CD4-positive, CD25-positive, alpha-beta regulatory T cell (primary cell): ENCODE results near the gene FXYD6. TPM values are rescaled to one million over a fixed set of nuclear protein-coding genes. Genes with fewer than 3 reads are reported as not detected.
A peak's percentile ranks its signal among the peaks of the same experiment; 100 is the strongest.

Experiments used
- ATAC-seq, 2 donors: fragments of 150-1000 bp; cut with Tn5 transposase; one replicate each; pipeline ENCODE4 v1.10.0; 2021; ENCODE audit warnings: low read depth in 2 of 2, moderate number of reproducible peaks in 2 of 2, moderate library complexity in 1 of 2
- DNase-seq, 3 donors: peaks; one replicate each; pipeline versions ENCODE4 v3.0.0 to v3.0.0-alpha.2; 2012 to 2022; ENCODE audit warnings: mixed read lengths in 1 of 3
- H3K27ac ChIP-seq: one replicate; pipeline ENCODE4 v1.7.0; 2013; ENCODE audit warnings: mild to moderate bottlenecking, low read length; ENCODE audit not compliant: insufficient read depth, poor library complexity, severe bottlenecking
- H3K27me3 ChIP-seq: one replicate; pipeline ENCODE4 v1.7.0; 2013; ENCODE audit warnings: low read length; ENCODE audit not compliant: control insufficient read depth, insufficient read depth
- H3K36me3 ChIP-seq: one replicate; pipeline ENCODE4 v1.7.0; 2013; ENCODE audit warnings: mild to moderate bottlenecking, low read length, moderate library complexity; ENCODE audit not compliant: control insufficient read depth, insufficient read depth
- H3K4me1 ChIP-seq: 2 replicates; pipeline ENCODE4 v1.7.0; 2013; ENCODE audit warnings: mild to moderate bottlenecking, low read length; ENCODE audit not compliant: insufficient read depth, control insufficient read depth, poor library complexity, severe bottlenecking
- H3K4me3 ChIP-seq: one replicate; pipeline ENCODE4 v1.7.0; 2013; ENCODE audit warnings: low read depth, mild to moderate bottlenecking, low read length, moderate library complexity
- H3K9me3 ChIP-seq, 2 experiments: 1 replicate in 1 of 2; 2 replicates in 1 of 2; pipeline ENCODE4 v1.7.0; 2013; ENCODE audit warnings: low read length in 2 of 2, mild to moderate bottlenecking in 1 of 2, moderate library complexity in 1 of 2; ENCODE audit not compliant: control insufficient read depth in 2 of 2
- H3K27ac Mint-ChIP-seq, 3 donors: one replicate each; pipeline ENCODE4 v1.8.0; 2020 to 2022; ENCODE audit warnings: mild to moderate bottlenecking in 3 of 3, mixed read lengths in 3 of 3, moderate library complexity in 2 of 3
- H3K27me3 Mint-ChIP-seq: one replicate; pipeline ENCODE4 v1.8.0; 2022; ENCODE audit warnings: mild to moderate bottlenecking, mixed read lengths
- H3K36me3 Mint-ChIP-seq: one replicate; pipeline ENCODE4 v1.8.0; 2020; ENCODE audit warnings: mixed read lengths
- H3K4me1 Mint-ChIP-seq, 4 donors: one replicate each; pipeline ENCODE4 v1.8.0; 2020 to 2022; ENCODE audit warnings: mixed read lengths in 4 of 4, mild to moderate bottlenecking in 1 of 4
- H3K4me3 Mint-ChIP-seq, 4 donors: one replicate each; pipeline ENCODE4 v1.8.0; 2020 to 2022; ENCODE audit warnings: mild to moderate bottlenecking in 4 of 4, mixed read lengths in 4 of 4, moderate library complexity in 3 of 4
- H3K9me3 Mint-ChIP-seq, 7 donors: one replicate each; pipeline ENCODE4 v1.8.0; 2020 to 2022; ENCODE audit warnings: mixed read lengths in 7 of 7, mild to moderate bottlenecking in 3 of 7, moderate library complexity in 2 of 7
- polyA plus RNA-seq, 4 donors: library from polyadenylated mRNA; unstranded; fragments of 300-500 nt; fragmentation: Illumina TruSeq; gene quantifications; one replicate each; pipeline ENCODE4 v1.2.3, GENCODE V29; 2021
- total RNA-seq: library from RNA; stranded (reverse); gene quantifications from one replicate; pipeline ENCODE4 v1.2.3, GENCODE V29; 2022

The FXYD6 gene
- total and polyA plus RNA-seq, 5 donors from 2014 or later = not detected

GRCh38 chr11:117879516-117880480, 3.3 kb upstream of the FXYD6 start:
- Histone ChIP-seq H3K9me3 (no peaks in the 10 kb centered on the region), H3K27ac (no peak overlapping the region), H3K27me3 (peaks cover 29% of the 10 kb centered on the region), H3K4me1 (peaks cover 20% of the 10 kb centered on the region), H3K36me3 (no peaks in the 10 kb centered on the region), H3K4me3 (no peak overlapping the region)
- peaks cover 85% of the 10 kb centered on the region for H3K27me3 Mint-ChIP-seq
- ATAC-seq = no peak
- peaks cover 3% of the 10 kb centered on the region for H3K36me3 Mint-ChIP-seq
- no peak overlapping the region for H3K27ac Mint-ChIP-seq
- no peaks in the 10 kb centered on the region for H3K9me3 Mint-ChIP-seq
- H3K4me3 Mint-ChIP-seq = peak overlapping the region in 1 of 4 donors; percentile 36
- H3K4me1 Mint-ChIP-seq = peaks cover 0 to 26% (median 14%) of the 10 kb centered on the region in 4 donors
- DNase-seq = no peak

- ATAC-seq (no peak), DNase-seq (no peak)
- Mint-ChIP-seq H3K27ac (no peak overlapping the region), H3K27me3 (peaks cover 90% of the 10 kb centered on the region), H3K36me3 (peaks cover 3% of the 10 kb centered on the region), H3K9me3 (no peaks in the 10 kb centered on the region), H3K4me1 (peaks cover 0 to 29% (median 16%) of the 10 kb centered on the region in 4 donors), H3K4me3 (no peak overlapping the region)
- H3K27me3 ChIP-seq = peaks cover 33% of the 10 kb centered on the region
- no peaks in the 10 kb centered on the region for H3K36me3 ChIP-seq
- no peak overlapping the region for H3K27ac ChIP-seq
- no peak overlapping the region for H3K4me3 ChIP-seq
- H3K9me3 ChIP-seq = no peaks in the 10 kb centered on the region
- H3K4me1 ChIP-seq = peaks cover 28% of the 10 kb centered on the region
These were observed 2.5 kb upstream of the FXYD6 start for GRCh38 chr11:117878939-117879475.

DNA sequence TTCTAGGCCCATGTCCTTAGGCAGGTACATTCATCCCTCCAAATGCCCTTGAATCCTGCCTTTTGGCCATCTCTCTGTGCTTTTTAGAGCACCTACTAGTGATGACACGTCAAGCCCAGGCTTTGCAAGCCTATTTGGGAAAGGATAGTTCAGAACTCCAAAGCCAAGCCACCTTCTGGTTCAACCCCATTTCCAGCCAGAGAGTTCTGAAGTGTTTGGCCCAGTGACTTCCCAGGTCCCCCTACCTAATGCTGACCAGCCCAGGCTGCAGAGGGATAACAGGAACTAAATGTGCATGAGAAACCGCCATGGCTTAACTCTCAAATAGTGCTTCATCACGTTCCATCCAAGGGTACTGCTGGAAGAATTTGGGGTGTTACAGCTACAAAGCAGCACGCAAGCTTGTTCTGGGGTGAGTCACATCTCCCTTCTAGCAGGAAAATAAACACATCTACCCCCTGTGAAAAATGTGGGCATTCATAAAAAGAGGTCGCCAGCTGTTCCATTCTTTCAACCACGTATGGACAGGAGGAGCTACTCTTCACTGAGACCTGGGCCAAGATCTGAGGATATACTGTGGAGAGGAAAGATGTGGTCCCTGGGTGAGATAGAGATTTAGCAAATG, 2.0 kb upstream of the FXYD6 start:
- Mint-ChIP-seq H3K27ac (no peak overlapping the region), H3K4me3 (peak overlapping the region in 1 of 4 donors; percentile 39), H3K36me3 (peaks cover 3% of the 10 kb centered on the region), H3K9me3 (no peaks in the 10 kb centered on the region), H3K4me1 (peaks cover 0 to 31% (median 17%) of the 10 kb centered on the region in 4 donors), H3K27me3 (peaks cover 88% of the 10 kb centered on the region)
- Histone ChIP-seq H3K4me3 (no peak overlapping the region), H3K27ac (no peak overlapping the region), H3K4me1 (peaks cover 29% of the 10 kb centered on the region), H3K9me3 (no peaks in the 10 kb centered on the region), H3K36me3 (no peaks in the 10 kb centered on the region), H3K27me3 (peaks cover 37% of the 10 kb centered on the region)
- ATAC-seq (no peak), DNase-seq (no peak)

GRCh38 chr11:117877120-117877784, 794 bp upstream of the FXYD6 start:
- peaks cover 85% of the 10 kb centered on the region for H3K27me3 Mint-ChIP-seq
- Histone ChIP-seq H3K36me3 (no peaks in the 10 kb centered on the region), H3K4me1 (peaks cover 29% of the 10 kb centered on the region), H3K27me3 (peaks cover 40% of the 10 kb centered on the region), H3K4me3 (no peak overlapping the region), H3K27ac (no peak overlapping the region), H3K9me3 (no peaks in the 10 kb centered on the region)
- H3K4me3 Mint-ChIP-seq = peak overlapping the region; percentile 18 to 89 (median 62)
- H3K27ac Mint-ChIP-seq = no peak overlapping the region
- H3K9me3 Mint-ChIP-seq = peaks cover 0 to under 1% (median 0%) of the 10 kb centered on the region in 7 donors
- no peak for DNase-seq
- peaks cover 0 to 34% (median 22%) of the 10 kb centered on the region in 4 donors for H3K4me1 Mint-ChIP-seq
- no peak for ATAC-seq
- H3K36me3 Mint-ChIP-seq = peaks cover 3% of the 10 kb centered on the region

GRCh38 chr11:117876059-117876340, 458 bp downstream of the FXYD6 start:
- Mint-ChIP-seq H3K9me3 (peaks cover 0 to 2% (median 0%) of the 10 kb centered on the region in 7 donors), H3K36me3 (peaks cover 3% of the 10 kb centered on the region), H3K27ac (peak overlapping the region in 1 of 3 donors; percentile 92), H3K27me3 (peaks cover 77% of the 10 kb centered on the region), H3K4me3 (peak overlapping the region; percentile 15 to 89 (median 70)), H3K4me1 (peaks cover 0 to 34% (median 23%) of the 10 kb centered on the region in 4 donors)
- Histone ChIP-seq H3K9me3 (no peaks in the 10 kb centered on the region), H3K27me3 (peaks cover 35% of the 10 kb centered on the region), H3K36me3 (no peaks in the 10 kb centered on the region), H3K27ac (no peak overlapping the region), H3K4me3 (peak overlapping the region; percentile 55), H3K4me1 (peaks cover 29% of the 10 kb centered on the region)
- no peak for ATAC-seq
- no peak for DNase-seq

- Mint-ChIP-seq H3K4me3 (peak overlapping the region; percentile 15 to 89 (median 71)), H3K36me3 (peaks cover 3% of the 10 kb centered on the region), H3K27me3 (peaks cover 73% of the 10 kb centered on the region), H3K27ac (peak overlapping the region in 1 of 3 donors; percentile 92), H3K9me3 (peaks cover 0 to 2% (median 0%) of the 10 kb centered on the region in 7 donors), H3K4me1 (peaks cover 0 to 34% (median 23%) of the 10 kb centered on the region in 4 donors)
- Histone ChIP-seq H3K4me1 (peaks cover 29% of the 10 kb centered on the region), H3K27ac (no peak overlapping the region), H3K9me3 (no peaks in the 10 kb centered on the region), H3K4me3 (peak overlapping the region; percentile 55), H3K36me3 (no peaks in the 10 kb centered on the region), H3K27me3 (peaks cover 35% of the 10 kb centered on the region)
- peak in 2 of 3 donors; percentile 21 to 26 for DNase-seq
- peak; percentile 49 to 61 for ATAC-seq
These were observed 938 bp downstream of the FXYD6 start for GRCh38 chr11:117875382-117876058.

GRCh38 chr11:117874910-117875381, 1.5 kb downstream of the FXYD6 start:
- H3K9me3 Mint-ChIP-seq = peaks cover 0 to 2% (median 0%) of the 10 kb centered on the region in 7 donors
- no peaks in the 10 kb centered on the region for H3K9me3 ChIP-seq
- H3K4me1 ChIP-seq = peaks cover 29% of the 10 kb centered on the region
- ATAC-seq (no peak), DNase-seq (no peak)
- H3K27me3 ChIP-seq = peaks cover 35% of the 10 kb centered on the region
- peak overlapping the region; percentile 32 for H3K4me3 ChIP-seq
- peaks cover 0 to 34% (median 23%) of the 10 kb centered on the region in 4 donors for H3K4me1 Mint-ChIP-seq
- H3K4me3 Mint-ChIP-seq = peak overlapping the region; percentile 0 to 89 (median 37)
- peaks cover 67% of the 10 kb centered on the region for H3K27me3 Mint-ChIP-seq
- H3K36me3 ChIP-seq = no peaks in the 10 kb centered on the region
- no peak overlapping the region for H3K27ac ChIP-seq
- H3K27ac Mint-ChIP-seq = peak overlapping the region in 1 of 3 donors; percentile 47
- H3K36me3 Mint-ChIP-seq = peaks cover 3% of the 10 kb centered on the region
